BJ (cell line): ENCODE data around the gene KCNIP4. TPM values are rescaled to one million over a fixed set of nuclear protein-coding genes. Genes with fewer than 3 reads are reported as not detected.

Experiments used
- CTCF ChIA-PET: fragments of 350-600 bp; formaldehyde crosslinking; extraction: SDS; loops from one replicate; lab custom pipeline; 2021; ENCODE audit warnings: antibody characterized with exemption, inconsistent platforms; lab: Yijun Ruan, JAX
- POLR2A ChIA-PET: fragments of 300-600 bp; sonication (Branson Sonifier 250); formaldehyde crosslinking; extraction: SDS; loops from one replicate; lab custom pipeline; 2021; ENCODE audit warnings: antibody characterized with exemption; lab: Charles Lee
- DNase-seq: peaks from one replicate; pipeline ENCODE4 v3.0.0-alpha.2; 2011; ENCODE audit warnings: low read depth
- H3K27me3 ChIP-seq: 2 replicates; pipeline ENCODE4 v1.6.0; 2011; ENCODE audit warnings: low read length; ENCODE audit not compliant: control insufficient read depth, insufficient read depth
- H3K36me3 ChIP-seq: 2 replicates; pipeline ENCODE4 v1.5.1; 2011; ENCODE audit warnings: low read length; ENCODE audit not compliant: control insufficient read depth, insufficient read depth
- H3K4me3 ChIP-seq: 2 replicates; pipeline ENCODE4 v1.5.1; 2011; ENCODE audit warnings: low read depth, mild to moderate bottlenecking, control low read depth, low read length
- CTCF ChIP-seq: IDR thresholded peaks from 2 replicates; pipeline ENCODE4 v1.5.1; 2011; ENCODE audit warnings: low read depth, mild to moderate bottlenecking, control low read depth, inconsistent platforms, low read length, moderate library complexity; ENCODE audit not compliant: insufficient read depth
- polyA plus RNA-seq: library from polyadenylated mRNA; depleted of rRNA; stranded (reverse); fragments of >200 nt; gene quantifications from 2 replicates; pipeline ENCODE4 v1.2.3, GENCODE V29; 2011

The KCNIP4 gene
- polyA plus RNA-seq, 1 experiment = not detected

GRCh38 chr4:20987191-20987590 is 961.4 kb downstream of the KCNIP4 start:
- no peaks in the 10 kb centered on the region for H3K27me3 ChIP-seq
- DNase-seq = no peak
- POLR2A ChIA-PET = no interaction called here
- TF ChIP-seq CTCF = no peak
- no peak overlapping the region for H3K4me3 ChIP-seq
- CTCF ChIA-PET = no interaction called here
- no peaks in the 10 kb centered on the region for H3K36me3 ChIP-seq

- Histone ChIP-seq H3K36me3 (no peaks in the 10 kb centered on the region), H3K4me3 (no peak overlapping the region), H3K27me3 (no peaks in the 10 kb centered on the region)
- ChIA-PET CTCF (no interaction called here), POLR2A (no interaction called here)
- no peak for DNase-seq
- TF ChIP-seq CTCF = no peak
Measured at GRCh38 chr4:20984576-20984836, 964.1 kb downstream of the KCNIP4 start.

- H3K4me3 ChIP-seq = no peak overlapping the region
- no peak for TF ChIP-seq CTCF
- no peaks in the 10 kb centered on the region for H3K36me3 ChIP-seq
- no peak for DNase-seq
- POLR2A ChIA-PET = no interaction called here
- CTCF ChIA-PET = no interaction called here
- H3K27me3 ChIP-seq = no peaks in the 10 kb centered on the region
Measured at GRCh38 chr4:20983763-20984575, 964.6 kb downstream of the KCNIP4 start.

- TF ChIP-seq CTCF = no peak
- Histone ChIP-seq H3K27me3 (no peaks in the 10 kb centered on the region), H3K36me3 (no peaks in the 10 kb centered on the region), H3K4me3 (no peak overlapping the region)
- ChIA-PET CTCF (no interaction called here), POLR2A (no interaction called here)
- DNase-seq = no peak
Measured at GRCh38 chr4:20982544-20982943, 966.0 kb downstream of the KCNIP4 start.

GRCh38 chr4:20960291-20960690 is 988.3 kb downstream of the KCNIP4 start:
- no peak for TF ChIP-seq CTCF
- DNase-seq = no peak
- CTCF ChIA-PET = no interaction called here

More at GRCh38 chr4:20960291-20960690, 988.3 kb downstream of the KCNIP4 start:
- Histone ChIP-seq H3K4me3 (no peak overlapping the region), H3K27me3 (no peaks in the 10 kb centered on the region), H3K36me3 (no peaks in the 10 kb centered on the region)
- POLR2A ChIA-PET = no interaction called here
